ENCODE measurements around the gene ATXN10.

DNA sequence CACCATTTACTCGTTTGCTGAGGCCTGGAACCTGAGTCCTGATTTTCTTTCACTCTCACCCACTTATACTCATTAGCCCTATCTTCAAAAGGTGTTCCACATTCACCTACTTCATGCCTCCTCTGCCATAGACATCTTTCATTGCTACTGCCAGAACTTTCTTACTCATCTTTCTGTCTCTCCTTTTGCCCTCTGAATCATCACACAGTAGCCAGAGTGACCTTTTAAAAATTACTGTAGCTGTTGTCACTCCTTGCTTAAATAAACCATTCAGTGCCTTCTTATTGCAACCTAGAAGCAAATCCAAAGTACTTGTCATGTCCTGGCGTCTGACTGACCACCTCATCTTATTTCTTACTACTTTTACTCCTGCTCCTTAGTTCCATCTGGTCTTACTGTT is 38.2 kb downstream of the ATXN10 start:
- TF ChIP-seq, protein P1, sequence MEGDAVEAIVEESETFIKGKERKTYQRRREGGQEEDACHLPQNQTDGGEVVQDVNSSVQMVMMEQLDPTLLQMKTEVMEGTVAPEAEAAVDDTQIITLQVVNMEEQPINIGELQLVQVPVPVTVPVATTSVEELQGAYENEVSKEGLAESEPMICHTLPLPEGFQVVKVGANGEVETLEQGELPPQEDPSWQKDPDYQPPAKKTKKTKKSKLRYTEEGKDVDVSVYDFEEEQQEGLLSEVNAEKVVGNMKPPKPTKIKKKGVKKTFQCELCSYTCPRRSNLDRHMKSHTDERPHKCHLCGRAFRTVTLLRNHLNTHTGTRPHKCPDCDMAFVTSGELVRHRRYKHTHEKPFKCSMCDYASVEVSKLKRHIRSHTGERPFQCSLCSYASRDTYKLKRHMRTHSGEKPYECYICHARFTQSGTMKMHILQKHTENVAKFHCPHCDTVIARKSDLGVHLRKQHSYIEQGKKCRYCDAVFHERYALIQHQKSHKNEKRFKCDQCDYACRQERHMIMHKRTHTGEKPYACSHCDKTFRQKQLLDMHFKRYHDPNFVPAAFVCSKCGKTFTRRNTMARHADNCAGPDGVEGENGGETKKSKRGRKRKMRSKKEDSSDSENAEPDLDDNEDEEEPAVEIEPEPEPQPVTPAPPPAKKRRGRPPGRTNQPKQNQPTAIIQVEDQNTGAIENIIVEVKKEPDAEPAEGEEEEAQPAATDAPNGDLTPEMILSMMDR (conservative IDR thresholded peaks at IDR 0.05), result no peak
- no peak for TF ChIP-seq EZH2 (IDR thresholded peaks at IDR 0.05; ENCODE audit: low read depth)

All from PC-9 (cell line).